GM12878 (cell line): ENCODE measurements around the gene GRIK4. TPM values are rescaled to one million over a fixed set of nuclear protein-coding genes. Genes with fewer than 3 reads are reported as not detected.

ENCODE experiments used
- BHLHE40 ChIP-seq, 2 experiments: fragments of 450-650 bp in 1 of 2; IDR thresholded peaks; 2 replicates each; pipeline ENCODE4 v1.6.1; 2011 to 2017; ENCODE audit warnings: low read depth in 2 of 2, borderline replicate concordance in 1 of 2, improper control_type of control experiment in 1 of 2, low read length in 1 of 2, mild to moderate bottlenecking in 1 of 2
- CREM ChIP-seq: IDR thresholded peaks from 2 replicates; pipeline ENCODE4 v1.6.1; 2014; ENCODE audit warnings: antibody characterized with exemption, low read depth
- EZH2 ChIP-seq: IDR thresholded peaks from 2 replicates; pipeline ENCODE4 v1.6.1; 2012; ENCODE audit warnings: low read depth, mild to moderate bottlenecking, control low read depth, inconsistent platforms, low read length, borderline replicate concordance; ENCODE audit not compliant: control insufficient read depth
- IRF4 ChIP-seq: IDR thresholded peaks from 2 replicates; pipeline ENCODE4 v1.6.1; 2011; ENCODE audit warnings: low read depth, low read length
- MTA2 ChIP-seq: fragments of 450-650 bp; IDR thresholded peaks from 2 replicates; pipeline ENCODE4 v1.6.1; 2016; ENCODE audit warnings: low read depth, mild to moderate bottlenecking, moderate library complexity
- NR2F1 ChIP-seq: fragments of 450-650 bp; conservative IDR thresholded peaks from 2 replicates; pipeline ENCODE4 v1.6.1; 2017; ENCODE audit warnings: mild to moderate bottlenecking
- RBBP5 ChIP-seq: fragments of 200-600 bp; sonication (generic); conservative IDR thresholded peaks from 2 replicates; pipeline ENCODE4 v1.6.1; 2016
- SPI1 ChIP-seq: IDR thresholded peaks from 2 replicates; pipeline ENCODE4 v1.6.1; 2011; ENCODE audit warnings: low read depth, mild to moderate bottlenecking, low read length, moderate library complexity, borderline replicate concordance; ENCODE audit not compliant: insufficient read depth
- YBX1 ChIP-seq: fragments of 450-650 bp; IDR thresholded peaks from 2 replicates; pipeline ENCODE4 v1.6.1; 2016; ENCODE audit warnings: antibody characterized with exemption
- polyA plus RNA-seq, 11 experiments: library from polyadenylated mRNA; depleted of rRNA in 4 of 11; unstranded in 6 of 11; stranded (reverse) in 5 of 11; fragments of >200 nt; fragmentation: Nextera tagmentation in 4 of 11; fragmentation: Illumina TruSeq in 1 of 11; extraction: Ambion mirVana in 4 of 11; extraction: Trizol in 1 of 11; gene quantifications; 1 replicate in 1 of 11; 2 replicates in 10 of 11; pipeline versions ENCODE4 v1.2.1 to v1.2.3, GENCODE V29; 2011 to 2016; ENCODE audit warnings: inconsistent platforms in 2 of 11, missing spikeins in 2 of 11, low read depth in 1 of 11
- total RNA-seq, 4 experiments: library from RNA; depleted of rRNA in 3 of 4; stranded (reverse); fragments of >200 nt in 3 of 4; fragmentation: Illumina TruSeq in 1 of 4; extraction: Trizol in 1 of 4; gene quantifications; 2 replicates each; pipeline versions ENCODE4 v1.2.1 to v1.2.3, GENCODE V29; 2013 to 2021
- TF ChIP-seq, protein P1 (sequence below): fragments of 450-650 bp; IDR thresholded peaks from 2 replicates; pipeline ENCODE4 v1.6.1; 2016; ENCODE audit warnings: mild to moderate bottlenecking, moderate library complexity, borderline replicate concordance
- TF ChIP-seq, protein P2 (sequence below), 3 experiments: IDR thresholded peaks in 2 of 3; conservative IDR thresholded peaks in 1 of 3; 2 replicates each; pipeline ENCODE4 v1.5.1; 2011; ENCODE audit warnings: low read depth in 3 of 3, low read length in 3 of 3, mild to moderate bottlenecking in 3 of 3, control low read depth in 2 of 3, moderate library complexity in 2 of 3, inconsistent platforms in 1 of 3, mixed read lengths in 1 of 3; ENCODE audit not compliant: control insufficient read depth in 2 of 3, insufficient read depth in 1 of 3; ENCODE audit errors: extremely low read depth in 1 of 3
- TF ChIP-seq, protein P3 (sequence below): IDR thresholded peaks from 2 replicates; pipeline ENCODE4 v1.6.1; 2011; ENCODE audit warnings: mild to moderate bottlenecking, low read depth, low read length, moderate library complexity; ENCODE audit not compliant: insufficient replicate concordance

GRIK4 gene
- total and polyA plus RNA-seq, 10 of the 15 experiments (the other 5 are each of a cell fraction or from before 2014, with no cell fraction given): 0.33 to 3.6 (median 0.72) TPM

DNA sequence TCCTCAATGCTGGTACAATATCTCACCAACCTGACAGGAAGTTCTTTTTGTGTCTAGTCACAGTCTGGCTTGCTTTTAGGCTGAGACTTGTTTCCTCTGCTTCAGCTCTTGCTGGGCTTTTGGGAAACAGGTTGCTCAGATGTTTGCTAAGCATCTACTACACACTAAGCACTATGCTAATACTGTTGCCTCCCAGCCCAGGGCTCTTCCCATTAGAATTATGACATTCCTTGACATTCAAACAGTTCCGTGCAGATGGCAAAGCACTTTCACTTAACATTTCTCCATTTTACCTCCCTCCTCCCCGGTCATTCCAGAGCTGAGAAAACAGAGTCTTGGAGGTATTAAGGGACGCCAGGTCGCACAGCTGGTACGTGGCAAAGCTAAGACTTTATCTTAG is 311.6 kb downstream of the GRIK4 start (continued):
- TF ChIP-seq, protein P1, sequence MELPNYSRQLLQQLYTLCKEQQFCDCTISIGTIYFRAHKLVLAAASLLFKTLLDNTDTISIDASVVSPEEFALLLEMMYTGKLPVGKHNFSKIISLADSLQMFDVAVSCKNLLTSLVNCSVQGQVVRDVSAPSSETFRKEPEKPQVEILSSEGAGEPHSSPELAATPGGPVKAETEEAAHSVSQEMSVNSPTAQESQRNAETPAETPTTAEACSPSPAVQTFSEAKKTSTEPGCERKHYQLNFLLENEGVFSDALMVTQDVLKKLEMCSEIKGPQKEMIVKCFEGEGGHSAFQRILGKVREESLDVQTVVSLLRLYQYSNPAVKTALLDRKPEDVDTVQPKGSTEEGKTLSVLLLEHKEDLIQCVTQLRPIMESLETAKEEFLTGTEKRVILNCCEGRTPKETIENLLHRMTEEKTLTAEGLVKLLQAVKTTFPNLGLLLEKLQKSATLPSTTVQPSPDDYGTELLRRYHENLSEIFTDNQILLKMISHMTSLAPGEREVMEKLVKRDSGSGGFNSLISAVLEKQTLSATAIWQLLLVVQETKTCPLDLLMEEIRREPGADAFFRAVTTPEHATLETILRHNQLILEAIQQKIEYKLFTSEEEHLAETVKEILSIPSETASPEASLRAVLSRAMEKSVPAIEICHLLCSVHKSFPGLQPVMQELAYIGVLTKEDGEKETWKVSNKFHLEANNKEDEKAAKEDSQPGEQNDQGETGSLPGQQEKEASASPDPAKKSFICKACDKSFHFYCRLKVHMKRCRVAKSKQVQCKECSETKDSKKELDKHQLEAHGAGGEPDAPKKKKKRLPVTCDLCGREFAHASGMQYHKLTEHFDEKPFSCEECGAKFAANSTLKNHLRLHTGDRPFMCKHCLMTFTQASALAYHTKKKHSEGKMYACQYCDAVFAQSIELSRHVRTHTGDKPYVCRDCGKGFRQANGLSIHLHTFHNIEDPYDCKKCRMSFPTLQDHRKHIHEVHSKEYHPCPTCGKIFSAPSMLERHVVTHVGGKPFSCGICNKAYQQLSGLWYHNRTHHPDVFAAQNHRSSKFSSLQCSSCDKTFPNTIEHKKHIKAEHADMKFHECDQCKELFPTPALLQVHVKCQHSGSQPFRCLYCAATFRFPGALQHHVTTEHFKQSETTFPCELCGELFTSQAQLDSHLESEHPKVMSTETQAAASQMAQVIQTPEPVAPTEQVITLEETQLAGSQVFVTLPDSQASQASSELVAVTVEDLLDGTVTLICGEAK: no peak
- TF ChIP-seq CREM (no peak), SPI1 (no peak), IRF4 (no peak), MTA2 (no peak), BHLHE40 (IDR thresholded peaks at IDR 0.05; ENCODE audit: borderline replicate concordance in 1 of 2, low read depth in 2 of 2, low read length in 1 of 2) (no peak), YBX1 (no peak), RBBP5 (no peak), EZH2 (no peak), NR2F1 (no peak)
- TF ChIP-seq, protein P2, sequence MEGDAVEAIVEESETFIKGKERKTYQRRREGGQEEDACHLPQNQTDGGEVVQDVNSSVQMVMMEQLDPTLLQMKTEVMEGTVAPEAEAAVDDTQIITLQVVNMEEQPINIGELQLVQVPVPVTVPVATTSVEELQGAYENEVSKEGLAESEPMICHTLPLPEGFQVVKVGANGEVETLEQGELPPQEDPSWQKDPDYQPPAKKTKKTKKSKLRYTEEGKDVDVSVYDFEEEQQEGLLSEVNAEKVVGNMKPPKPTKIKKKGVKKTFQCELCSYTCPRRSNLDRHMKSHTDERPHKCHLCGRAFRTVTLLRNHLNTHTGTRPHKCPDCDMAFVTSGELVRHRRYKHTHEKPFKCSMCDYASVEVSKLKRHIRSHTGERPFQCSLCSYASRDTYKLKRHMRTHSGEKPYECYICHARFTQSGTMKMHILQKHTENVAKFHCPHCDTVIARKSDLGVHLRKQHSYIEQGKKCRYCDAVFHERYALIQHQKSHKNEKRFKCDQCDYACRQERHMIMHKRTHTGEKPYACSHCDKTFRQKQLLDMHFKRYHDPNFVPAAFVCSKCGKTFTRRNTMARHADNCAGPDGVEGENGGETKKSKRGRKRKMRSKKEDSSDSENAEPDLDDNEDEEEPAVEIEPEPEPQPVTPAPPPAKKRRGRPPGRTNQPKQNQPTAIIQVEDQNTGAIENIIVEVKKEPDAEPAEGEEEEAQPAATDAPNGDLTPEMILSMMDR (IDR thresholded peaks at IDR 0.05 in 2 of 3, conservative IDR thresholded peaks at IDR 0.05 in 1 of 3; ENCODE audit: control insufficient read depth in 2 of 3, extremely low read depth in 1 of 3, insufficient read depth in 1 of 3, low read depth in 3 of 3, low read length in 3 of 3): no peak
- TF ChIP-seq, protein P3, sequence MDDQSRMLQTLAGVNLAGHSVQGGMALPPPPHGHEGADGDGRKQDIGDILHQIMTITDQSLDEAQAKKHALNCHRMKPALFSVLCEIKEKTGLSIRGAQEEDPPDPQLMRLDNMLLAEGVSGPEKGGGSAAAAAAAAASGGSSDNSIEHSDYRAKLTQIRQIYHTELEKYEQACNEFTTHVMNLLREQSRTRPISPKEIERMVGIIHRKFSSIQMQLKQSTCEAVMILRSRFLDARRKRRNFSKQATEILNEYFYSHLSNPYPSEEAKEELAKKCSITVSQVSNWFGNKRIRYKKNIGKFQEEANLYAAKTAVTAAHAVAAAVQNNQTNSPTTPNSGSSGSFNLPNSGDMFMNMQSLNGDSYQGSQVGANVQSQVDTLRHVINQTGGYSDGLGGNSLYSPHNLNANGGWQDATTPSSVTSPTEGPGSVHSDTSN: no peak
